H1 (cell line): ENCODE data around the gene DCK. TPM values are rescaled to one million over a fixed set of nuclear protein-coding genes. Genes with fewer than 3 reads are reported as not detected.

Source experiments
- CTCF ChIA-PET: fragments of 300-600 bp; sonication (Branson Sonifier 250); formaldehyde crosslinking; loops from one replicate; lab custom pipeline; 2021; ENCODE audit not compliant: partially characterized antibody; lab: Charles Lee
- POLR2A ChIA-PET: fragments of 300-600 bp; sonication (Branson Sonifier 250); formaldehyde crosslinking; loops from one replicate; lab custom pipeline; 2021; ENCODE audit warnings: inconsistent platforms; ENCODE audit not compliant: partially characterized antibody; lab: Charles Lee
- DNase-seq, 2 experiments: peaks; one replicate each; pipeline versions ENCODE4 v3.0.0 to v3.0.0-alpha.2; 2010 to 2022; ENCODE audit warnings: low spot score in 2 of 2, low read depth in 1 of 2, mixed read lengths in 1 of 2
- FAIRE-seq: peaks from 2 replicates; lab custom pipeline; 2011; peaks lifted over from hg19 to GRCh38; lab: Jason Lieb, UNC
- H2AFZ ChIP-seq: 2 replicates; pipeline ENCODE4 v1.8.1; 2012; ENCODE audit warnings: low read length, inconsistent platforms
- H2AK5ac ChIP-seq: 2 replicates; pipeline ENCODE4 v1.6.1; 2013; ENCODE audit warnings: low read depth, low read length
- H2BK120ac ChIP-seq: replicated peaks from 2 replicates; pipeline ENCODE3; 2013; ENCODE audit warnings: low read depth, low read length, inconsistent platforms
- H2BK12ac ChIP-seq: 2 replicates; pipeline ENCODE4 v1.6.1; 2013; ENCODE audit warnings: low read depth, low read length
- H2BK15ac ChIP-seq: 2 replicates; pipeline ENCODE4 v1.6.1; 2013; ENCODE audit warnings: low read length
- H2BK20ac ChIP-seq: 2 replicates; pipeline ENCODE4 v1.6.1; 2013; ENCODE audit warnings: low read length
- H2BK5ac ChIP-seq: 2 replicates; pipeline ENCODE4 v1.6.1; 2013; ENCODE audit warnings: low read depth, low read length
- H3K14ac ChIP-seq: 2 replicates; pipeline ENCODE4 v1.6.1; 2013; ENCODE audit warnings: inconsistent platforms; ENCODE audit not compliant: insufficient read length
- H3K18ac ChIP-seq: 2 replicates; pipeline ENCODE4 v1.6.1; 2013; ENCODE audit warnings: low read length; ENCODE audit errors: extremely low read depth
- H3K23ac ChIP-seq: 2 replicates; pipeline ENCODE4 v1.6.1; 2013; ENCODE audit warnings: inconsistent platforms; ENCODE audit not compliant: insufficient read length
- H3K23me2 ChIP-seq: 2 replicates; pipeline ENCODE4 v1.6.1; 2013; ENCODE audit warnings: low read depth, low read length
- H3K27ac ChIP-seq: 2 replicates; pipeline ENCODE4 v1.6.1; 2011; ENCODE audit warnings: low read depth, low read length, inconsistent platforms
- H3K27me3 ChIP-seq, 4 experiments: replicated peaks in 1 of 4; 1 replicate in 1 of 4; 2 replicates in 3 of 4; pipeline versions ENCODE4 v1.6.1 to v1.8.1; 2011 to 2013; ENCODE audit warnings: low read length in 3 of 4, mild to moderate bottlenecking in 3 of 4, inconsistent platforms in 2 of 4, mixed read lengths in 2 of 4, moderate library complexity in 1 of 4; ENCODE audit not compliant: control insufficient read depth in 3 of 4, insufficient read depth in 3 of 4; ENCODE audit errors: extremely low read depth in 1 of 4
- H3K36me3 ChIP-seq, 4 experiments: 2 replicates each; pipeline versions ENCODE4 v1.6.1 to v1.8.1; 2011 to 2013; ENCODE audit warnings: mild to moderate bottlenecking in 4 of 4, low read length in 3 of 4, moderate library complexity in 2 of 4, control low read depth in 1 of 4, inconsistent platforms in 1 of 4; ENCODE audit not compliant: insufficient read depth in 4 of 4, control insufficient read depth in 2 of 4
- H3K4ac ChIP-seq: replicated peaks from 2 replicates; pipeline ENCODE3; 2013; ENCODE audit warnings: low read length, low read depth, mixed read lengths, inconsistent platforms; ENCODE audit not compliant: insufficient read length
- H3K4me1 ChIP-seq, 4 experiments: replicated peaks in 1 of 4; 1 replicate in 1 of 4; 2 replicates in 3 of 4; pipeline versions ENCODE4 v1.6.1 to v1.8.1; 2011 to 2013; ENCODE audit warnings: low read length in 3 of 4, inconsistent platforms in 2 of 4, mixed read lengths in 1 of 4; ENCODE audit not compliant: insufficient read depth in 4 of 4, control insufficient read depth in 3 of 4
- H3K4me2 ChIP-seq, 2 experiments: 2 replicates each; pipeline versions ENCODE4 v1.6.1 to v1.8.1; 2011 to 2013; ENCODE audit warnings: low read depth in 2 of 2, low read length in 2 of 2, control low read depth in 1 of 2, inconsistent platforms in 1 of 2, mild to moderate bottlenecking in 1 of 2; ENCODE audit not compliant: insufficient read depth in 1 of 2
- H3K4me3 ChIP-seq, 4 experiments: fragments of 200-600, 300-600 bp in 1 of 4; sonication (generic), shearing (Covaris generic), sonication (Bioruptor Twin) in 1 of 4; 2 replicates each; pipeline versions ENCODE4 v1.5.1 to v1.8.1; 2011 to 2016; ENCODE audit warnings: low read length in 4 of 4, low read depth in 3 of 4, control low read depth in 2 of 4, inconsistent platforms in 2 of 4, mild to moderate bottlenecking in 2 of 4, mixed read lengths in 1 of 4, moderate library complexity in 1 of 4; ENCODE audit not compliant: insufficient read depth in 2 of 4; ENCODE audit errors: extremely low read depth in 1 of 4
- H3K56ac ChIP-seq: replicated peaks from 2 replicates; pipeline ENCODE3; 2013; ENCODE audit warnings: low read depth, mild to moderate bottlenecking, mixed read lengths, low read length, inconsistent platforms; ENCODE audit not compliant: insufficient read length
- H3K79me1 ChIP-seq: 2 replicates; pipeline ENCODE4 v1.6.1; 2013; ENCODE audit warnings: low read depth, low read length, control low read depth
- H3K79me2 ChIP-seq, 2 experiments: 2 replicates each; pipeline versions ENCODE4 v1.6.1 to v1.8.1; 2012 to 2013; ENCODE audit warnings: low read length in 2 of 2, mild to moderate bottlenecking in 2 of 2, inconsistent platforms in 1 of 2; ENCODE audit not compliant: insufficient read depth in 2 of 2, control insufficient read depth in 1 of 2
- H3K9ac ChIP-seq, 4 experiments: replicated peaks in 1 of 4; 1 replicate in 1 of 4; 2 replicates in 3 of 4; pipeline versions ENCODE4 v1.6.1 to v1.8.1; 2011 to 2013; ENCODE audit warnings: low read depth in 3 of 4, low read length in 3 of 4, control low read depth in 2 of 4, mild to moderate bottlenecking in 2 of 4, moderate library complexity in 2 of 4, inconsistent platforms in 1 of 4; ENCODE audit errors: extremely low read depth in 1 of 4
- H3K9me3 ChIP-seq, 2 experiments: 2 replicates each; pipeline versions ENCODE4 v1.6.1 to v1.8.1; 2012 to 2013; ENCODE audit warnings: mild to moderate bottlenecking in 2 of 2, moderate library complexity in 2 of 2, control low read depth in 1 of 2, inconsistent platforms in 1 of 2, low read depth in 1 of 2, low read length in 1 of 2, mixed read lengths in 1 of 2; ENCODE audit not compliant: insufficient read depth in 2 of 2
- H4K20me1 ChIP-seq, 2 experiments: replicated peaks in 1 of 2; 2 replicates each; pipeline versions ENCODE3 to v1.8.1; 2011 to 2013; ENCODE audit warnings: inconsistent platforms in 2 of 2, low read length in 2 of 2, mild to moderate bottlenecking in 1 of 2; ENCODE audit not compliant: insufficient read depth in 2 of 2, control insufficient read depth in 1 of 2
- H4K5ac ChIP-seq: 2 replicates; pipeline ENCODE4 v1.6.1; 2013; ENCODE audit warnings: low read length, low read depth, mixed read lengths, inconsistent platforms; ENCODE audit not compliant: insufficient read length
- H4K8ac ChIP-seq: 2 replicates; pipeline ENCODE4 v1.8.0; 2013; ENCODE audit warnings: mild to moderate bottlenecking, moderate library complexity, low read length, inconsistent platforms; ENCODE audit not compliant: insufficient read depth; ENCODE audit errors: extremely low read depth
- H4K91ac ChIP-seq: replicated peaks from 2 replicates; pipeline ENCODE3; 2013; ENCODE audit warnings: low read length, mixed read lengths, inconsistent platforms; ENCODE audit not compliant: insufficient read length
- GABPA ChIP-seq: IDR thresholded peaks from 2 replicates; pipeline ENCODE4 v1.6.1; 2011; ENCODE audit warnings: mild to moderate bottlenecking, low read length, moderate library complexity, borderline replicate concordance; ENCODE audit not compliant: insufficient read depth
- JUN ChIP-seq: IDR thresholded peaks from 2 replicates; pipeline ENCODE4 v1.6.1; 2011; ENCODE audit warnings: low read depth, mild to moderate bottlenecking, improper control_type of control experiment, low read length
- SRF ChIP-seq: IDR thresholded peaks from 2 replicates; pipeline ENCODE4 v1.6.1; 2011; ENCODE audit warnings: mild to moderate bottlenecking, low read depth, low read length, moderate library complexity
- TCF12 ChIP-seq: IDR thresholded peaks from 2 replicates; pipeline ENCODE4 v1.6.1; 2011; ENCODE audit warnings: low read depth, mild to moderate bottlenecking, low read length
- WGBS, 2 experiments: shearing (Covaris generic) in 1 of 2; methylation state at CpG; one replicate each; pipeline versions ENCODE4 v1.1.6 to v1.1.7; 2013 to 2015; ENCODE audit warnings: low lambda C conversion rate in 2 of 2, mixed read lengths in 2 of 2, inconsistent platforms in 1 of 2, low coverage in 1 of 2, missing lambda C conversion rate in 1 of 2; ENCODE audit not compliant: insufficient replicate concordance in 2 of 2, insufficient coverage in 1 of 2, insufficient read length in 1 of 2; ENCODE audit errors: extremely low coverage in 1 of 2, missing lambda C conversion rate in 1 of 2; 5-methylcytosine and 5-hydroxymethylcytosine counted together
- polyA plus RNA-seq, 7 experiments: library from polyadenylated mRNA; depleted of rRNA in 3 of 7; stranded (reverse) in 5 of 7; unstranded in 2 of 7; fragments of >200 nt in 5 of 7; fragments of 200-250 nt in 2 of 7; gene quantifications; 1 replicate in 5 of 7; 2 replicates in 1 of 7; 4 replicates in 1 of 7; pipeline versions ENCODE4 v1.2.1 to v1.2.3, GENCODE V29; 2011 to 2013; ENCODE audit warnings: missing spikeins in 2 of 7, mixed read lengths in 2 of 7
- total RNA-seq: library from RNA; stranded (reverse); fragmentation: NEBNext Ultra II Directional; extraction: Animal tissue kit (Norgen Biotek cat#: 25700); gene quantifications from 2 replicates; pipeline ENCODE4 v1.2.1, GENCODE V29; 2021

The DCK gene
- total and polyA plus RNA-seq, 2 of the 8 experiments (the other 6 are each of a cell fraction or from before 2014, with no cell fraction given): 4.8 to 18.1 TPM

DNA sequence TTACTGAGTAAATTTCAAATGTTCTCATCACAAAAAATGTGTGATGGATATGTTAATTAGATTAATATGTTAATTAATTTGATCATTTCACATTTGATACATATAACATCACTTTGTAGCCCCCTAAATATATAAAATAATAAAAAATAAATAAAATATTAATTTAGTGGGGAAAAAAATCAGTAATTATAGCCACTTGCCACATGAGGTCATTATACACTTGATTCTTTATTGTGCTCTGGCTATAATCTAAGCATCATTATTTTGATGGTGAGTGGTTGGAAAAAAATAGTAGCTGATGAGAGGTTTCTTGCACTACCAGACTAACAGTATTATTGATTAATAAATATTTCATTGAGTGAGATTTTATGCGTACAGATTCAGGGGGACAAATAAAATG lies 57.4 kb downstream of the DCK start:
- no peak overlapping the region for H3K18ac ChIP-seq
- FAIRE-seq (no peak), DNase-seq (no peak)
- H2BK15ac ChIP-seq: no peak overlapping the region
- H3K27me3 ChIP-seq: no peaks in the 10 kb centered on the region
- H2BK12ac ChIP-seq: no peak overlapping the region
- H3K4me2 ChIP-seq: no peak overlapping the region
- no peak overlapping the region for H3K4me3 ChIP-seq
- no peaks in the 10 kb centered on the region for H3K9me3 ChIP-seq
- H2BK120ac ChIP-seq: no peak overlapping the region
- H4K5ac ChIP-seq: no peak overlapping the region
- H3K27ac ChIP-seq: no peak overlapping the region
- TF ChIP-seq SRF (no peak), TCF12 (no peak), JUN (no peak), GABPA (no peak)
- H3K4ac ChIP-seq: no peak overlapping the region
- H3K9ac ChIP-seq: no peak overlapping the region
- no peaks in the 10 kb centered on the region for H3K79me2 ChIP-seq
- POLR2A ChIA-PET: interaction anchor here (0.9 kb wide), 1 partner anchor 9 kb away, joined by 3 read pairs; no protein-coding TSS in a partner anchor
- no peak overlapping the region for H2AFZ ChIP-seq
- no peak overlapping the region for H2BK5ac ChIP-seq
- H3K4me1 ChIP-seq: no peaks in the 10 kb centered on the region
- H3K14ac ChIP-seq: no peak overlapping the region
- no peak overlapping the region for H4K91ac ChIP-seq
- no peak overlapping the region for H3K23ac ChIP-seq
- H3K56ac ChIP-seq: no peak overlapping the region
- no peaks in the 10 kb centered on the region for H3K23me2 ChIP-seq
- CTCF ChIA-PET: interaction anchor here (0.8 kb wide), 1 partner anchor 15 kb away, joined by 3 read pairs; no protein-coding TSS in a partner anchor
- H4K8ac ChIP-seq: no peak overlapping the region
- H2BK20ac ChIP-seq: no peak overlapping the region
- H3K79me1 ChIP-seq: no peaks in the 10 kb centered on the region
- no peaks in the 10 kb centered on the region for H3K36me3 ChIP-seq
- WGBS, 2 experiments: 87% methylated on average over 1 of the region's 1 CpG; no CpG with 5 or more reads in 1 of the 2 experiments
- H4K20me1 ChIP-seq: no peaks in the 10 kb centered on the region
- no peak overlapping the region for H2AK5ac ChIP-seq
